HG02588 (cell line): ENCODE results near the gene SCMH1.

Experiments
- ATAC-seq: cut with Tn5 transposase; IDR thresholded peaks from one replicate; pipeline ENCODE4 v1.9.1; 2021; ENCODE audit warnings: mild to moderate bottlenecking, moderate library complexity; ENCODE audit not compliant: unreplicated experiment

SCMH1 gene

DNA sequence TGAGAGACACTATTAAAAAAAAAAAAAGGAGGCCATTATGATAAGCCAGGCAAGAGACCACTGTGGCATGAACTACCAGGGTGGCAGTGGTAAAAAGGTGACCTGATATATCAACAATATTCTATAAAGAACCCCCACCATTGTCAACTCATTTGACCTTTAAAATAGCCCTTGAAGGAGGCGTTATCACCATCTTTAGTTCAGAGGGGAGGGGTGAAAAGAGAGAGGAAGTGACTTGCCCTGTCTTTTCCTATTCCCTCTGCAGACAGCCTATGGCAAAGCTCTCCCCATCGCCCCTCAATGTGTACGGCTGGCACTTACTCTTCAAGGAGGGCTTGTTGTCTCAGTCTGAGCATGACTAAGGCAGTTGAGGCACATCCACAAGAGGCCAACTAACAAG lies 208.8 kb downstream of the SCMH1 start:
- ATAC-seq, result no peak

DNA sequence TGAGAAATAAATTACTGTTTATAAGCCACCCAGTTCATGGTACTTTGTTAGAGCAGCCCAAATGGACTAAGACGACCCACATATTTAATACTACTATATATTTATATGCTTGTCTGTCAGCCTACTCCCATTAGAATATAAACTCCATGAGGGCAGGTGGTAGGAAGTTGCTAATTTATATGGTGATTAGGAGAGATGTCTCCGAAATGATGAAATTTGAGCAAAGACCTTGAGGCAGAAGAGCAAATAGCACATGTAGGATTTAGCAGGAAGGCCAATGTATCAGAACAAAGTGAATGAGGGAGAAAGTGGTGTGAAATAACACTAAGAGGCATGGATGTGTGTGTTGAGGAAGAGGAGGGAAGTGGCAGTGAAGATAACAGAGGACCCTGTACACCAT lies 210.0 kb downstream of the SCMH1 start:
- no peak for ATAC-seq

DNA sequence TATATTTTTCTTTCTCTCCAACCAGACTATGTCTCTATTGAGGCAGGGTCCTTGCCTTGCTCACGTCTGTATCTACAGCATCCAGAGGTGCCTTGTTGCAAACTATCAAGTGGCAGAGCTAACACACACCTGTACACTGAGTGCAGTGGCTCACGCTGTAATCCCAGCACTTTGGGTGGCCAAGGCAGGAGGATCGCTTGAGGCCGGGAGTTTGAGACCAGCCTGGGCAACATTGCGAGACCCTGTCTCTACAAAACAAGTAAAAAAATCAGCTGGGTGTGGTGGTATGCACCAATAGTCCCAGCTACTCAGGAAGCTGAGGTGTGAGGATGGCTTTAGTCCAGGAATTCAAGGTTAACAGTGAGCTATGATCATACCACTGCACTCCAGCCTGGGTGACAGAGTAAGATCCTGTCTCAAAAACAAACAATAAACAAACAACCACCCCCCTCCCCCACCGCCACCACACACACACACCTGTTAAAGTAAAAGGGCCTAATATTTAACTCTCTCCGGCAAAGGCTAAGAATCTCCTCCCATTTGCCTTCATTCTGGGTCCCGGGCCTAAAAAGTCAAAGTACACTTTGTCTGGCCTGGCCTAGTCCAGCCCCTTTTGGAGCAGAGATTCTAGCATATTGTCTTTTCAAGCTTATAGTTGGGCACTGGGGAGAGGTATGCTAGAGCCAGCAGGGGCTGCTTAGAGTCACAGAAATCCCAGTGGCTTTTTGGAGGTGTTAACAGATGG lies 211.1 kb downstream of the SCMH1 start:
- no peak for ATAC-seq

DNA sequence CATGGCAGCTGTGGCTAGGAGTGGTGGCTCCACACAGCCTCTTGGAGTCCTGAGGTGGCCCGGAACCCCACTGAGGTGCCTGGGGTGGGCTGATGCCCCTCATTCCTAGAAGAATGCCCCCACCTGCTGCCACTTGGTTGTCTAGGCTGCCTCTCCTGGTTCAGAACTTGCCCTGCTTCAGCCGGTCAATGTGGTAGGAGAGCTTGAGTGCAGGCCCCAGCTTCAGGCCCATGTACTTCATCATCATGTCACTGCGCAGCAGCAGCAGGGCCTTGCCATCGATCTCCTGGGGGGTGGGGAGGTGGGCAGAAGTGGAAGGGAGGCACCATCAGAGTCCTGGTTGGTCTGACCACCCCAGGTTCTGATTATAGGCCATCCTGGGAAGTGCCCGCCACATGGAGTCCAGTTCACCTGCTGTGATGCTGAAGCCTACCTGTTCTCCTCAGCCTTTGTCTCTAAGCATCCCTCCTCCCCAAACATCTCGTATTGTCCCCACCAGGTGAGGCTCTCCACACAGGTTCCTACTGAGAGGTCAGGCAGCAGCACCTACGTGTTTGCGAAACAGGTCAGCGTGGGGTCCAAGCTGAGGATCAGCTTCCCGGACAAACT lies 214.0 kb downstream of the SCMH1 start:
- no peak for ATAC-seq

DNA sequence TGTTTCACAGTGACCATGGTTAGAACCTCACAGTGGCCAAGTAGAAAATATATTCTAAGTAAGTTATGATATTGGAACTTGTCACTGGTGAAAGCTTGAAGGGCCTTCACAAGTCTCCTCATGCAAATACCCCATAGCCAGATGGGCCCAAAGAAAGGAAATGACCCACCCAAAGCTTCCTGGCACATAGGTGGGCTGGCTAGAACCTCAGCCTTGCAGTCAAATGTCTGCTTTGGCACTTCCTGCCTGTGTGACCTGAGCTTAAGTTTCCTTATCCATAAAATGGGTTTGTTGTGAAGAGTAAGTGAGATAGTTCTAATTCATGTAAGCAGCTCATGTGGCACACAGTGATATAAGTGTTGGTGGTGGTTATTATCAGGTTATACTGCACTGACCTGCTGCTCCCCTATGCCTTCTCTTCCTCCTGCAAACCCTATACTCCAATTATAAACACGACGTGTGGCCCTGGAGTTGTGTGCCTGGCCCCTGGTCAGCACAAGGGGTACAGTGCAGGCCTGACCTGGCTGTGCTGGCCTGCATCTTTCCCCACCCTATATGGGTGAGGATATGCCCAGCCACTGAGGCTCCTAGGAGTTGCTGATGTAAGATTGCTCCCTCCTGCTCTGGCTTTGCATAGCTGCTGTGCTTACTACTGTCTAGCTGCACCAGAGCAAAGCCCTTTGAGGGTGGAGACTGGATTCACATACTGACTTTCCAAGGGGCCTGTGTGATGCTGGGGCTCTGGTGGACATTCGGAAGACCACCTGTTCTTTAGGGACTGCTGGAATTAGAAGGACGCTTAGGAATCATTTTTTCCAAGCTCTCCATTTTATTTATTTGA lies 215.9 kb downstream of the SCMH1 start:
- ATAC-seq, result no peak

DNA sequence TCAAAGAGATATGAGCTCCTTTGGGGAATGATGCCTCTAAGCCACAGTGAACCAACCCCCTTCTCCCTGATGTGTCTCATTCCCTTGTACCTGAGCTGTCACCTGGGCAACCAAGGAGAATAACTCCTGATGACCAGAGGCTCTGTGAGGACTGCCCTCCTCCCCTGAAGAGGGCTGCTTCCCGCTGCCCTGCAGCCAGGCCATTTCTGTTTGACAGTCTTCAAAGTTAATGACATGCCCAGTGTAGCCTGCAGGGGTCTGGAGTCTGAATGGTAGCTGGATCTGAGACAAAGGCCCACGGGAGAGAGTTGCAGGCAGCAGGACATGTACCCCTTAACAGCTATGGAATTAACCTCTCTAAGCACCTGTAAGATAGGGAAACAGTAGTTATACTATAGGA lies 217.2 kb downstream of the SCMH1 start:
- no peak for ATAC-seq

DNA sequence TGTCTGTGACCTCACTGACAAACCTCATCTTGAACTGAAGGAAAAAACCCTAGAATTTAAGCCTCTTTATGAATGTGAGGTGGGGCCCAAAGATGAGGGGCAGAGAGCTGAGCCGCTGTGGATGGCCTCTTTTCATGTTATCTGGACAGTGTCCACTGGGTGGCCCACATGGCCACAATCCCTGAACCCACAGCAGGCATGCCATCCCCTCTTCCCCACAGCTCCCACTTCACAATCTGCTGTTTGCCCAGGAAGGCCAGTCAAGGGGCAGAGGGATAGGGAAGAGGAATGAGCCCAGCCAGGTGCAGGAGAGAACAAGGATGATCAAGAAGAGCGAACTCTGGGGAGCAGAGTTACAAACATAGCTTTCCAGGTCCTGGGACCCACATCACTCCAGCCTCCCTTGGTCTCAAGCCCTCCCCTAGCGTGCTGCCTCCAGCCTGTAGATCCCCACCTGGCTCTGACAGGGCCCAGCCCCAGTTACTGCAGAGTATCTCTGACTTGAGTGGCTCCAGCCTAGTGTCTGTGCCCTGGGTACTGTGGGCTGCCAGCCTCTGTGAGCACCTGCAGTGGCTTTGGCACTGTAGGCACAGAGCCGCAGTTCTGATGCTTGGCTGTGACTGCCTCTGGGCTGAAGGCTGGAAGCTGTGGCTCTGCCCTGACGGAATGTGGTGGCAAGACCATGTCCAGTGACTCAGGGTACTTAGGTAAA lies 218.7 kb downstream of the SCMH1 start:
- no peak for ATAC-seq

DNA sequence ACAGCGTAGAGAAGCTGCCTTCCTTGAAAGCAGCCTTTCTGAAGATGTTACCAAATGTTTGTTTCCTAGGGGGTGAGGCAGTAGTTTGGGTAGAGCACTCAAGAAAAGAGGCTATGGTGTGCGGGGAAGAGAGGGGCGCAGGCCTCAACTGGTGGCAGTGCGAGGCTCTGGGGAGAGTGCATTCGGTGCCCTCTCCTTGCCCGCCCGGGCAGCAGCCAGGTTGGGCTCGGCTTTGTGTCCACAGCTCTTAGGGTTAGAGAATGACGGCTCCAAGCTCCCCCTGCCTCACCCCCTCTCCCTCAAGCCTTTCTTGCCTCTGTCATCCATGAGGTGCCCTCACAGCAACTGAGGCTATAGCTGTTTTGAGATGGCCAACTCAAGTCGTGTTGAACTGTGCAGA lies 219.7 kb downstream of the SCMH1 start:
- ATAC-seq, result no peak

DNA sequence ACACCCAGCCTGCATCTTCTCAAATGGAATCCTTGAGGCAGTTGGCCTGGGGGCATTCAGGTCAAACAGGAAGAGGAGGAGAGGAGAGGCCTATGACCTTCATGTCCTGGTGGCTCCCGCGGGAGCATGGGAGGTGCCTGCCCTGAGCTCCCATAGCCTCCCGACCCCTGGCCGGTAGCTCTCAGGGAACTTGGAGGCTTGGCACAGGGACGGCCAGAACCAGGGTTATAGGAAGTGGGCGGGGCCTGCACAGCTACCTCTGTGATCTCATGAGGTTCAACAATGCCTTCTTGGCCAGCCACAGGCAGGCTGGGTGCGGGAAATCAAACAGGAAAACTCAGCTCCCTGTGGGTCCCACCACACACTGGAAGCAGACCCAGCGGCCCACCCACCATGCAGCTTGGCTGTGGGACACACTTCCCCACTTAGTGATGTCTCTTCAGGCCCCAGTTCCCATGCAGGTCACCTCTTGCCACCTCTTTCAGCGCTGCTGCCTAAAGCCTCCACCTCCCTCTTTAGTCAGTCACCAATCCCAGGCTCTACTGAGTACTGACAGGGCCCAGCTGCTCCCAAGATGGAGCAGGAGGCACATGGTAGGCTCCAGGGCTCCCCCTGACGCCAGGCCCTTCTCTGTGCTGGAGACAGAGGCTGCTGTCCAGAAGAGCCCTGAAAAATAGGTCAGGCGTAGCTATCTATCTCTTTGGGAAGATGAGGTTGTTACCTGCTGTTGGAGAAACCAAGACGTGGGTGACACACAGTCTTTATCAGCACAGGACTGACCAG lies 220.4 kb downstream of the SCMH1 start, which contains the start of gene SLFNL1:
Gene SLFNL1 (minus strand): TSS at position 200 of the 783 bp plus-strand sequence. CDS start 1,065 bp downstream, outside the sequence.
- ATAC-seq, result no peak

DNA sequence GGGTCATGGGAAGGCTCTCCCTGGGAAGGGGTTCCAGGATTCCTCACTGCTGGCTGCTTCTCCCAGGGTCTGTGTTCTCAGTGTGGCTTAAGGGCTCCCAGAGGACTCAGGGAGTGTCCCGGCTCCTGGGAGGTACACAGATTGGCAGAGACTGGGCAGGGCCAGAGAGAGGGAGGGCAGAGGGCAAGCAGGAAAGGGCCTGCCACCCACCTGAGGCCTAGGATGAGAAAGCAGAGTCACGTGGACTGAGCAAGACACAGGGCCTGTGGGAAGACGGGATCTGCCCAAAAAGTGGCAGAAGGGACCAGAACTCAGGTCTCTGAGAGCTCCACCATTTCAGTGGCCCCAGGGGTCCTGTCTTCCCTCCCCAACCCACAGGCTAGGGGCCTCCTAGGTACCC lies 221.5 kb downstream of the SCMH1 start:
- ATAC-seq, result no peak

DNA sequence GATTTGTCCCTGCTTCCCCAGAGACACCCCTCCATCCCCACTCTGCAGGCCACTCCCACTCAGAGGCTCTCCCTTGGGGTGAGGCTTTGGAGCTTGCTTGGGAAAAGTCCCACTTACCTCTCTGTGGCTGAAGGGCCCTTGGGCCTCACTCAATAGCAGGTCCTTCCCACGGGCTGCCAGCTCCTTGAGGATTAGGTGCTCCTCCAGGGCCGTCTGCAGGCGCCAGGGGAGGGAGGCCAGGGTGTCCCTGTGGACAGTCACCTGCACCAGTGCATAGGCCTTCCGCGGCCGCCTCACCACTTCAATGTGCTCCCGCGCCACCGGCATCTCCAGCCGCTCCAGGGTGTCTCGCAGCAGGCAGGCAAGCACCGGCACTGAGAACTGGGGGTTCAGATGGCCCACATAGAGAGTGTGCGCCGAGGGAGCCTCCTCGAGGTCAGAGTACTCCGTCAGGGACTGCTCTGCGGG lies 222.0 kb downstream of the SCMH1 start:
- no peak for ATAC-seq

DNA sequence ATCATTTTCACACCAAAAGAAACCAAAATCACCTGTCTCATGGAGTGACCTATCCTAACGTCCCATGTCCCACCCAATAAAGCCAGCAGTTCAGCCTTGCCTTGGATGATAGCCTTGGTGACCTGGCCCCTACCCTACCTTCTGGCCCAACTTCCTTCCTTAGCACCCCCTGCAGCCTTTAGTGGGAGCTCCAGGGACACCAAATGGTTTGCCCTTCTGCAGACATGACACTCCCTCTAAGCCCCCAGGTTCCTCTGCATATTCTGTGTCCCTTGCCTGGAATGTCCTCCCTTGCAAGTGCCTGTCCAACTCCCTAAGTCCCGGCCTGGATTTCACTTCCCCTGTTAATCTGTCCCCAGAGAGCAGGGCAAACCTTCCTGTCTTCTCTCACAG lies 222.8 kb downstream of the SCMH1 start:
- ATAC-seq, result no peak

DNA sequence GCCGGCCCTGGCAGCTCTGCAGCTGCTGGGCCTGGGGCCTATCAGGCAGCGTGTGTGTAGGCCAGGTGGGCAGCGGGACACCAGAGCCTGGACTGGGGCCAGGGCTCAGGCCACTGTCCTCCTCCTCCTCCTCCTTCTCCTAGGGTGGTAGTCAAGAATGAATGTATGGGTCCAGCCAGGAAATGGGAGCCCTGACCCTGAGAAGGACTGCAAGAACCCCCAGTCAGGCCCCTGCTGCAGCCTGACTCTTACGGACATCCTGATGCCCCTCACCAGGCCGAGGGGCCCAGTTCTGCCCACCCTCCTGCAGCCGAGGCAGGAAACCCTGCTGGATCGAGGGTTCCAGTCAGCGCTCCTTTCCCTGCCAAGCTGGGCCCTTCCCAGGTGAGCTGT lies 224.1 kb downstream of the SCMH1 start:
- no peak for ATAC-seq

DNA sequence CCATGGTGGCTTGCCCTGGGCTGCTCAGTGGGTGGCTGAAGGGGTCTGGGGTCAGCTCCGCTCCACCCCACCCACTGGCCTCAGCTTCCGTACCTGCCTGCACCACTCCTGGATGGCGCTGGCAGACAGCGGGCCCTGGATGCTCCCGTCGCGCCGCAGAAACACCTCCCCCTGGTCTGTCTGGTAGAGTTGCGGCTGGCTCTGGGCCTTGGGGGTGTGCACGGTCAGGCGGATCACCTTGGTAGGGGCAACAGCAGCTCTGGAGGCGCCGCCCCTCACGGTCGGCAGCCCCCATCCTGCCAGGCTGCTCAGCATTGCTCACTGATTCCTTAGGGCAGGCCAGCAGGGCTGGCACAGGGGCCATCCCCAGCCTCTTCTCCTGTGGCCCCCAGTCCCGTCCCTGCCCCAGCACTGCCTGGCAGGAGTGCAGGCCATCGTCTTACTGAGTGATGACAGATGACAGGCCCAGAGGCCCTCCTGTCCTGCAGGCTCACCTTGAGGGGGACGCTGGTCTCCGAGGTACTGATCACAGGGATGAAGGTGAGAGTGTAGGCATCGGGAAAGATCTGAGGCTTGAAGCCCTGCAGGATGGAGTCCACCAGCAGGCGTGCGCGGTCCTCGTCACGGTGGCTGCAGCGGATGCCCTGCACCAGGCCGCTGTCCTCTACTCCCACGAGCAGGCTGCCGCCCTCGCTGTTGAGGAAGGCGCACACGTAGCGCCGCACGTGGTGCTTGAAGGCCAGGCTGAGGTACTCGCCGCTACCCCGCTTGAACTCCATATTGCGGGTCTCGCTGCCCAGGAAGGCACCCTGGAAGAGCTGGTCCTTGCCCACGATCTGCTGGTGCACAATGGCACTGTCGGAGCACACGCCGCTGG lies 224.7 kb downstream of the SCMH1 start:
- no peak for ATAC-seq

DNA sequence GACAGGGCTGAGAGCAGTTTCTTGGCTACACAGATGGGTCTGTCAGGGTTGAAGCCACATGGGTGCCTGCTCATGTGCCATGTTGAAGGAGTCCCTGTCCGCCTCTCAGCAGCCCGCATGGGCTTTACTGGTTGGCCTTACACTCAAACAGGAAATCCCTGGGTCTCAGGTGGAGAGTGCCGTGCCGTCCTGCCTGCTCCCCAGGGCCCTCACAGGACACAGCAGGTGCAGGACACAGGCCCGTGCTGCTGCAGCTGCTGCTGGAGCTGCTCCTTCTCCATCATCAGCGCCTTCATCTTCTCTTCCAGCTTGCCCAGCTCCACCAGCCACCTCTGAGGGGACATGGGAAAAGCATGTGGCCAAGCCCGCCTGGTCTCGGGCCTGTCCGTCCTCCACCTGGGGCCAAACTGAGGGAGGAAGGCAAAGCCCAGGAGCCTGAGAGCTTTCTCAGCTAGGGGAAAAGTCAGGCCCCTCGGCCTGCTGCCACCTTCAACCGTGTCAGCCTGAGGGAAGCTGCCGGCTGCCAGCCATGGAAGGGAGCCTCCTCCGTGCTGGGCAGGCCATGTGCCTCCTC lies 226.1 kb downstream of the SCMH1 start:
- ATAC-seq, result no peak

DNA sequence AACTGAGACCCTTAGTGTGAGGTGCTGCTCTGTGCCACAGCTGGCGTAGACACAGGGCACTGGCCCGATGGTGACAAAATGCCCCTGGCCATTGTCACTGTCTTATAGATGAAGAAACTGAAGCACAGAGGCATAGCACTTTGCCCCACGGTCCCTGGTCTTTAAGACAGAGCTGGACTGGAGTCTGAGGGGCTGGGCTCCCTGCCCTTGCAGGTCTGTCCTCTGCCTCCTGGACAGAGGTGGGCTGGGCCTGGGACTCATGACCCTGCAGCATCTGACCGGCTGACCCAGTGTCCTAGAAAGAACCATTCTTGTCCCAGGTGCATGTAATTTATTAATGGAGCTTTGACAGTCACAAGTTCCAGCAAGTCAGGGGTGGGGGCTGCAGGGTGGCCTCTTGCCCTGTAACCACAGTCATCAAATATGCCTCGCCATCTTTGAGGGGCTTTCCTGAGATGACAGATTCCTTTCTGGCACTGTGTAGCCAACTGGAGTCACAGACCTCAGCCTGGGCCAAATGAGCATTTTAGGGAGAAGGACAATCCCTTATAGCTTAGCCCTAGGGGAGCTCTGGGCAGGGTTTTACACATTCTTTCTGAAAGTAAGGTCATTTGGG lies 226.7 kb downstream of the SCMH1 start:
- no peak for ATAC-seq

DNA sequence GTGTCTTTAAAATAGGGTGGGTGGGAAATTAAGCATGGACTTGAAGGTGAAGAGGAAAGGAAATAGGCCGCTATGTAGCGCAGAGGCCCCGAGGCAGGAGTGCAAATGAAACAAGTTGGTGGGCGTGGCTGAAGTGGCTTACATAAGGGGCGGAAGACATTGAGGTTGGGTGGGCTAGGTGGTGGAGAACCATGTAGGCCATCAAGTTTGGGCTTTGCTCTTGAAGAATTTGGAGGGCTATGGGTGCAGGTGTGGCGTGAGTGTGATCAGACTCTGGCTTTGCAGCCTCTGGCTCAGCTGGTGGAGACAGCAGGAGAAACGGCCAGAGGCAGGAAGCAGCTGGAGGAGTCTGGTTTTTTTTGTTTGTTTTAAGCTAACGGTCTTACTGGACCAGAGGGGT lies 227.2 kb downstream of the SCMH1 start:
- ATAC-seq, result no peak

DNA sequence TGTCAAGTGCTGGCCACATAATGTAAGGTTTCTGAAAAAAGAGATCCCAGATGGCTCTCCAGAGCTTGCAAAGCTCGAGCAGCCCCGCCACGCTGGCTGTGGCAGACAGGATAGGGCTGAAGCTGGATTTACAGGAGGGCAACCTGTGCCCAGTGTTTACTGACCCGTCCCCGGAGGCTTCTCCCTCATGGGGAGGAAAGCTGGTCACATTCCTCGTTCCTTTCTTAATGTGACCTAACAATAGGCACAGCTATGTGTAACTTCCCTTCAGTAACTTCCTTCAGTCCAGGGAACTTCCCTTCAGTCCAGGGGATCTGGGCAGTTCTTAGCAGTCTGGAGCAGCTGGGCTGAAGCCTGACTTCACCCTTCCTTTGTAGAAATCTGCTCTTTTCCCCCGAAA lies 228.3 kb downstream of the SCMH1 start:
- no peak for ATAC-seq

DNA sequence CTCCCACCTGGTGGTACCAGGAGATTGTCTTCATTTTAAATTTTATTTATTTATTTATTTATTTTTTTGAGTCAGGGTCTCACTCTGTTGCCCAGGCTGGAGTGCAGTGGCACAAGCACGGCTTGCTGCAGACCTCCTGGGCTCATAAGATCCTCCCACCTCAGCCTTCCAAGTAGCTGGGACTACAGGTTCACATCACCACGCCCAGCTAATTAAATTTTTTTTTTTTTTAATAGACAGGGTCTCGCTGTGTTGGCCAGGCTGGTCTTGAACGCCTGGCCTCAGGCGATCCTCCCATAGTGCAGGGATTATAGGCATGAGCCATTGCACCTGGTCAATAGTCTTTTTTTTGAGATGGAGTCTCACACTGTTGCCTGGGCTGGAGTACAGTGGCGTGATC lies 229.1 kb downstream of the SCMH1 start:
- no peak for ATAC-seq
